ENCODE results near the gene TMEM132A.
A peak's percentile ranks its signal among the peaks of the same experiment; 100 is the strongest.

Gene TMEM132A

GRCh38 chr11:60938500-60938899, 14.2 kb downstream of the TMEM132A start:
- DNase-seq (ENCODE audit: low read depth, low spot score) = no peak

GRCh38 chr11:60939301-60939700, 15.0 kb downstream of the TMEM132A start:
- no peak for DNase-seq (ENCODE audit: low read depth, low spot score)

GRCh38 chr11:60939855-60940254, 15.6 kb downstream of the TMEM132A start:
- DNase-seq (ENCODE audit: low read depth, low spot score) = no peak

GRCh38 chr11:60941371-60942119, 17.3 kb downstream of the TMEM132A start:
- DNase-seq (ENCODE audit: low read depth, low spot score) = no peak

- no peak for DNase-seq (ENCODE audit: low read depth, low spot score)
Observed at GRCh38 chr11:60942219-60942618, 18.0 kb downstream of the TMEM132A start.

- no peak for DNase-seq (ENCODE audit: low read depth, low spot score)
Observed at GRCh38 chr11:60942970-60943565, 18.8 kb downstream of the TMEM132A start.

GRCh38 chr11:60944490-60945294, 20.4 kb downstream of the TMEM132A start:
- DNase-seq (ENCODE audit: low read depth, low spot score) = no peak

GRCh38 chr11:60945295-60945667, 21.0 kb downstream of the TMEM132A start:
- DNase-seq (ENCODE audit: low read depth, low spot score) = no peak

- no peak for DNase-seq (ENCODE audit: low read depth, low spot score)
Observed at GRCh38 chr11:60946601-60947264, 22.5 kb downstream of the TMEM132A start.

GRCh38 chr11:60947700-60948099, 23.4 kb downstream of the TMEM132A start:
- no peak for DNase-seq (ENCODE audit: low read depth, low spot score)

- DNase-seq (ENCODE audit: low read depth, low spot score) = no peak
Observed at GRCh38 chr11:60948250-60948649, 24.0 kb downstream of the TMEM132A start.

GRCh38 chr11:60950024-60950423, 25.8 kb downstream of the TMEM132A start:
- no peak for DNase-seq (ENCODE audit: low read depth, low spot score)

- no peak for DNase-seq (ENCODE audit: low read depth, low spot score)
Observed at GRCh38 chr11:60950933-60951605, 26.8 kb downstream of the TMEM132A start.

- no peak for DNase-seq (ENCODE audit: low read depth, low spot score)
Observed at GRCh38 chr11:60951606-60951903, 27.3 kb downstream of the TMEM132A start.

- DNase-seq (ENCODE audit: low read depth, low spot score) = peak; percentile 54
Observed at GRCh38 chr11:60951904-60952741, 27.9 kb downstream of the TMEM132A start, which contains the start of gene SLC15A3. SLC15A3 (minus strand) TSS chr11:60952176; CDS start chr11:60951551, 625 bp downstream.

GRCh38 chr11:60952742-60953170, 28.5 kb downstream of the TMEM132A start:
- no peak for DNase-seq (ENCODE audit: low read depth, low spot score)

GRCh38 chr11:60953781-60954180, 29.5 kb downstream of the TMEM132A start:
- DNase-seq (ENCODE audit: low read depth, low spot score) = no peak

GRCh38 chr11:60954421-60954820, 30.2 kb downstream of the TMEM132A start:
- no peak for DNase-seq (ENCODE audit: low read depth, low spot score)

GRCh38 chr11:60955571-60955970, 31.3 kb downstream of the TMEM132A start:
- DNase-seq (ENCODE audit: low read depth, low spot score) = no peak

- no peak for DNase-seq (ENCODE audit: low read depth, low spot score)
Observed at GRCh38 chr11:60957188-60957587, 32.9 kb downstream of the TMEM132A start.

GRCh38 chr11:60959431-60959830, 35.2 kb downstream of the TMEM132A start:
- DNase-seq (ENCODE audit: low read depth, low spot score) = no peak
